Breast epithelium (tissue), 4 donors: Measurements from ENCODE around the gene FAU. TPM values are rescaled to one million over a fixed set of nuclear protein-coding genes. Genes with fewer than 3 reads are reported as not detected.

Experiments
- DNase-seq, 2 donors: peaks; one replicate each; pipeline ENCODE4 v3.0.0-alpha.2; 2019; ENCODE audit warnings: low spot score in 2 of 2
- H3K27ac ChIP-seq, 2 donors: fragments of 200-600 bp; sonication (generic) in 1 of 2; one replicate each; pipeline ENCODE4 v1.5.1; 2016 to 2019; ENCODE audit warnings: mild to moderate bottlenecking in 1 of 2
- H3K27me3 ChIP-seq, 2 donors: fragments of 200-600 bp; sonication (generic) in 1 of 2; one replicate each; pipeline versions ENCODE4 v1.5.1 to v1.6.0; 2017 to 2019; ENCODE audit warnings: control low read depth in 1 of 2, mild to moderate bottlenecking in 1 of 2
- H3K36me3 ChIP-seq: fragments of 200-600 bp; one replicate; pipeline ENCODE4 v1.5.1; 2019
- H3K4me1 ChIP-seq, 2 donors: fragments of 200-600 bp; sonication (generic); one replicate each; pipeline ENCODE4 v1.5.1; 2016 to 2019; ENCODE audit warnings: control low read depth in 1 of 2
- H3K4me3 ChIP-seq, 3 donors: fragments of 200-600 bp; sonication (generic); 1 replicate in 2 of 3; 2 replicates in 1 of 3; pipeline ENCODE4 v1.5.1; 2016 to 2019; ENCODE audit warnings: mild to moderate bottlenecking in 3 of 3, moderate library complexity in 2 of 3
- H3K9me3 ChIP-seq, 2 donors: fragments of 200-600 bp; sonication (generic) in 1 of 2; one replicate each; pipeline ENCODE4 v1.5.1; 2016 to 2019; ENCODE audit warnings: control low read depth in 1 of 2
- CTCF ChIP-seq, 3 donors: fragments of 450-650 bp; IDR thresholded peaks; one replicate each; pipeline ENCODE4 v1.5.1; 2016 to 2017; ENCODE audit warnings: antibody characterized with exemption in 3 of 3, mild to moderate bottlenecking in 3 of 3, moderate library complexity in 3 of 3
- POLR2A ChIP-seq: fragments of 450-650 bp; IDR thresholded peaks from one replicate; pipeline ENCODE4 v1.6.1; 2016; ENCODE audit warnings: antibody characterized with exemption, mild to moderate bottlenecking, moderate library complexity
- POLR2AphosphoS5 ChIP-seq, 3 donors: sonication (generic); formaldehyde crosslinking; IDR thresholded peaks; one replicate each; pipeline ENCODE4 v1.6.1; 2017; ENCODE audit warnings: antibody characterized with exemption in 3 of 3
- intact Hi-C: fragments of 100-400 bp; cut with DNase I; formaldehyde crosslinking; loops from one replicate; pipeline ENCODE4 v1.15.1; 2023; ENCODE audit warnings: low total_unique reads
- total RNA-seq, 3 donors: library from RNA; depleted of rRNA; stranded (reverse); fragments of >200 nt; gene quantifications; one replicate each; pipeline ENCODE4 v1.1.0, GENCODE V29; 2016

FAU gene
- total RNA-seq, 3 donors from 2014 or later, result 786 to 1,230 (median 855) TPM

GRCh38 chr11:65134952-65135632 lies 13.2 kb upstream of the FAU start:
- TF ChIP-seq CTCF (IDR thresholded peaks at IDR 0.05) (no peak), POLR2AphosphoS5 (IDR thresholded peaks at IDR 0.05) (peak in 1 of 3 donors; percentile 46)

GRCh38 chr11:65134240-65134951 lies 12.5 kb upstream of the FAU start, which contains the start of gene SYVN1:
TSS of gene SYVN1 (minus strand) at chr11:65134519. CDS start at chr11:65133601, 918 bp downstream.
- H3K9me3 ChIP-seq, result no peaks in the 10 kb centered on the region
- peaks cover 6 to 26% of the 10 kb centered on the region in 2 donors for H3K4me1 ChIP-seq
- peak within 1 kb of the TSS; percentile 96 to 99 for H3K27ac ChIP-seq
- TF ChIP-seq CTCF (IDR thresholded peaks at IDR 0.05) (peak in 2 of 3 donors; percentile 15 to 31), POLR2A (peak; percentile 98), POLR2AphosphoS5 (IDR thresholded peaks at IDR 0.05) (peak; percentile 99 to 100 (median 100))
- intact Hi-C loops, result no loop called here
- peak; percentile 88 to 90 for DNase-seq
- H3K36me3 ChIP-seq, result peaks cover 21% of the 10 kb centered on the region
- H3K4me3 ChIP-seq, result peak within 1 kb of the TSS; percentile 88 to 93 (median 92)
- H3K27me3 ChIP-seq, result no peaks in the 10 kb centered on the region

More at GRCh38 chr11:65134952-65135632, 13.2 kb upstream of the FAU start:
- peaks cover 14% of the 10 kb centered on the region for H3K36me3 ChIP-seq
- H3K9me3 ChIP-seq, result no peaks in the 10 kb centered on the region
- peak overlapping the region; percentile 96 to 99 for H3K27ac ChIP-seq
- peak overlapping the region; percentile 88 to 93 (median 92) for H3K4me3 ChIP-seq
- H3K4me1 ChIP-seq, result peaks cover 6 to 26% of the 10 kb centered on the region in 2 donors
- H3K27me3 ChIP-seq, result no peaks in the 10 kb centered on the region
- intact Hi-C loops, result no loop called here
- DNase-seq, result peak; percentile 97 to 98

GRCh38 chr11:65133724-65134123 lies 11.8 kb upstream of the FAU start:
- H3K27me3 ChIP-seq, result no peaks in the 10 kb centered on the region
- no peaks in the 10 kb centered on the region for H3K9me3 ChIP-seq
- intact Hi-C loops, result no loop called here
- TF ChIP-seq CTCF (IDR thresholded peaks at IDR 0.05) (no peak), POLR2AphosphoS5 (IDR thresholded peaks at IDR 0.05) (no peak)
- H3K4me3 ChIP-seq, result peak overlapping the region; percentile 88 to 93 (median 92)
- H3K27ac ChIP-seq, result peak overlapping the region; percentile 96 to 99
- DNase-seq, result no peak
- H3K36me3 ChIP-seq, result peaks cover 23% of the 10 kb centered on the region
- peaks cover 6 to 26% of the 10 kb centered on the region in 2 donors for H3K4me1 ChIP-seq

GRCh38 chr11:65132988-65133700 lies 11.2 kb upstream of the FAU start:
- Histone ChIP-seq H3K4me1 (peaks cover 6 to 26% of the 10 kb centered on the region in 2 donors), H3K36me3 (peaks cover 29% of the 10 kb centered on the region), H3K27me3 (no peaks in the 10 kb centered on the region), H3K9me3 (no peaks in the 10 kb centered on the region), H3K4me3 (peak overlapping the region; percentile 88 to 93 (median 92)), H3K27ac (peak overlapping the region; percentile 96 to 99)
- DNase-seq, result peak; percentile 63 to 67
- TF ChIP-seq POLR2AphosphoS5 (IDR thresholded peaks at IDR 0.05) (no peak), POLR2A (no peak), CTCF (IDR thresholded peaks at IDR 0.05) (no peak)
- intact Hi-C loops, result no loop called here
